Posterior cingulate gyrus (tissue), 11 donors: ENCODE measurements around the gene CYBA.
A peak's percentile ranks its signal among the peaks of the same experiment; 100 is the strongest.
"Not testable (repeated sequence)": the region's sequence is repeated elsewhere in the genome, so short reads cannot be mapped to it uniquely, and the experiment has no call there.

Experiments
- DNase-seq, 10 donors: peaks; one replicate each; pipeline versions ENCODE4 v3.0.0 to v3.0.0-alpha.2; 2020 to 2021; ENCODE audit warnings: mixed read lengths in 3 of 10
- intact Hi-C: fragments of 100-400 bp; cut with DNase I; formaldehyde crosslinking; loops from one replicate; pipeline ENCODE4 v1.15.1; 2023

The CYBA gene

DNA sequence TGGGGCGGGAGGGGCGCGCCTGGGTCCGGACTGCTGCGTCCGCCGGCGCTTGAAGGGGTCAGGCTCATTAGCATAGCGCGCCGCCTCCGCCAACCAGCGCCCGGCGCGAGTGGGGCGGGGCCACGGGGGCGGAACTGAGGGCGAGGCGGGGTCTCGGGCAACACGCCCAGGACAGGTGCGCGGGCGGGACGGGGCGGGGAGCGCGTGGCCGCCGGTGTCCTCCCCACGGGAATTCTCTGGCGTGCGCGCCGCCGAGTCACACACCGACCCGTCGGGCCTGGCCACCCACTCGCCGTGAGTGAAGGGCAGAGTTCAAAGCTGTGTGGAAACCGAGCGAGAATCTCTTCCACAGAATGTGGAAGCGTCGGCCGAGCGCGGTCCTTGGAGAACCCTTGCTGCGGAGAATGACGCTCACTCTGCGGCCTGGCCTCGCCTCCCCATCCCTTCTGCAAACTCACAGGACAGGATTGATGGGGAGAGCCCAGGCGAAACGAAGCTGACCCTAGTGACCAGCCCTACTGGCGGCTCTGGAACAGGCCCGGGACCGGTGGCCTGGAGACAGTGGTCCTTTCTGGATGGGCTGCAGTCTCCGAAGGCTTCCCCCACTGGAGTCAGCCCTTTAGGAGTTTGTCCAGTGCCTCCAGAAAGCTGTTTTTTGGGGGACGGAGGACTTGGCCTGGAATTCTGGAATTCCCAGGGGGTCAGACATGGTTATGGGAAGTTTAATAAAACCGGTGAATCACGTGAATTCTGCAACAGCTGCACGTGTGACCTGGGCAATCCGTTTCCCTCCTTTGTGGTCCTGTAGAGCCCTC lies 35.8 kb upstream of the CYBA start, which contains the start of gene SNAI3:
SNAI3 (minus strand) TSS at position 69 of the 815 bp plus-strand sequence. CDS start 101 bp downstream, outside the sequence.
- DNase-seq: peak in 6 of 10 donors; percentile 47 to 93 (median 56)

GRCh38 chr16:88686062-88686438 lies 35.2 kb upstream of the CYBA start:
- no peak for DNase-seq
- intact Hi-C loops: no loop called here

More for the DNA sequence above, 35.8 kb upstream of the CYBA start, which contains the start of gene SNAI3:
- intact Hi-C loops: no loop called here

DNA sequence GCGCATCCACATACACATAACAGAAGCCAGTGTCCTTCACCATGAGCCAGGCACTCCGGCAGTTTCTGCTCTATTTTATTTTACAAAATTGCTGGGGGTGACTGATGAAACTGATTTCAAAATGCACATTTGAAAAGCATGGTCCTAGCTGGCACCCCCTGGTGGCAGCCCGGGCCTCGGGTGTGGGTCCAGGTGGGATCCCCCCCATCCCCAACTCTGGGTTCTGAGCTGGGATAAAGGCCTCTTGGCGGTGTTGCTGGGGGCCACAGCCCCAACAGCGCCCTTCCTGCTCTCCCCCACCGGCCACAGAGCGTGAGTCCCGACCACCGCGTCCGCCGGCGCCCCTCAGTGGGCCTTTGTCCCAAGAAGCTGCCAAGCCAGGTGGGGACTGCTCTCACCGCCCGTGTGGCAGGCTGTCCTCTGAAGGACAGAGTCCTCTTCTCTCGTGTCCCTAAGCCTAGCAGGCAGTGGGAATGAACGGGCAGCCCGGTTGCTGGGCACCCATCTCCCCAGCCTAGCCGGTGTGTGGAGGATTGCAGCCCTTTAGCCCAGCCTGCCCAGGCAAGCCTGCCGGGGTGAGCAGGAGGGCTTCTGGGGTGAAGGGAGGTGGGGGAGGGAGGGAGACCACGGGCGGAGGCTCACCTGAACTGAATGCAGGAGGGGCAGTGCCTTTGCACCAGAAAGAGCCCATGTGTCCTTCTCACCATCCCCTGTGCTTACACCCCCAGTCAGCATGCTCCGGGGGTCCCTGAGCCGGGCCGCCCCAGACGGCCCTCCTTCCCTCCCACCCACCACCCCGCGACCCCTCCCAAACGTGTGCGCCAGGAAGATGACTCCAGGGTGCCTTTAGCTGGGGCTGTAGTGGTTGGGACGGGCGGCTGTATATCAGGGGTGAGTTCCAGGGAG lies 34.6 kb upstream of the CYBA start:
- intact Hi-C loops: no loop called here
- DNase-seq: peak in 2 of 10 donors; percentile 34 to 82

DNA sequence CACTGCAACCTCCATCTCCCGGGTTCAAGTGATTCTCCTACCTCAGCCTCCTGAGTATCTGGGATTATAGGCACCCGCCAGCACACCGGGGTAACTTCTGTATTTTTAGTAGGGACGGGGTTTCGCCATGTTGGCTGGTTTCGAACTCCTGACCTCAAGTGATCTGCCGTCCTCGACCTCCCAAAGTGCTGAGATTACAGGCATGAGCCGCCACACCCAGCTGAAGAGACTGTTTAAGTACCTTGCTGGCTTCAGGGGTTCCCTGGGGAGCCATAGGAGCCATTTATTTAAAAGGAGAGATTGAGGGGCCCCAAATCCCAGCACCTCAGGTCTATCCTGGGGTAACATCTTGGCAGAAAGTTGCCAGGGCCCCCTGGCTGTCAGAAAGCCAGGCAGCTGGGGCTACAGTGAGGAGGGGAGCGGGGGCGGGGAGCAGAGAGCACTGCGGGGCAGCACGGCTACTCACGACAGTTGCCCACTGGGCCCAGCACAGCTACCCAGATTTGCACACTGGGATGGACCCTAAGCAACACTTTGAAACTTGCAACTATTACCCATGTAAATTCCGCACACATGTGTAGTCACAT lies 33.8 kb upstream of the CYBA start:
- intact Hi-C loops: no loop called here
- DNase-seq: no peak

DNA sequence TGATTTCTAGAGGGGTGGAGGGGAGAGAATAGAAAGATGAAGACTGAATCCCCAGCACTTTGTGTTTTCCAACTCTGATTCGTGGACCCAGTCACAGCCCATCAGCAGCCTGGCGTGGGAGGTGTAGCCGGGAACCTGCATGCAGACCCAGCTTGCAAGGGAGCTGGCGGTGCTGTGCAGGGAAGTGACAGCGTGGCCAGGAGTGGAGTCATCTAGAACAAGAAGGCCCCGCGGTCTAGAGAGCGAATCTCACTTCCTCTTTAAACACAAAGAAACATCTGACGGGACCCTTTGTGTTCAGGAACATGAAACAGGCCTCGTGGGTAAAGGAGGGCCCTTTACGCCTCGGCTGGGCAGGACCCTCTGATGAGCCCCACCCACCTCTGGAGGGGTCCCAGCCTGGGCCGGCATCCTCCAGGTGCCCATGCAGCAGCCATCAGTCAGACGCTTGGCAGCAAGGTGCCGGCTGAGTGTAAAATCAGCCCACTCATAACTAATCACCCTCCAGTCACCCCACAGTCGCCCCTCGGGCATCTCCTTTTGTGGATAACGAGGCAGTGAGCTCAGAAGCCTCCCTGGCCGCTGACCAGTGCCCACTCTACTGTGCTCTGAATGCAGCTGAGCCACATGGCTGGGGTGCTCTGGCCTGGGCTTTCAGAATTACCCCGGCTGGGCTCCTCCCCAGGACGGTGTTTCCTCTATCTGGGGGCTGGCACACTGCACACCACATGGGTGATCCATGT lies 31.0 kb upstream of the CYBA start:
- intact Hi-C loops: no loop called here
- peak; percentile 37 to 97 (median 78) for DNase-seq

DNA sequence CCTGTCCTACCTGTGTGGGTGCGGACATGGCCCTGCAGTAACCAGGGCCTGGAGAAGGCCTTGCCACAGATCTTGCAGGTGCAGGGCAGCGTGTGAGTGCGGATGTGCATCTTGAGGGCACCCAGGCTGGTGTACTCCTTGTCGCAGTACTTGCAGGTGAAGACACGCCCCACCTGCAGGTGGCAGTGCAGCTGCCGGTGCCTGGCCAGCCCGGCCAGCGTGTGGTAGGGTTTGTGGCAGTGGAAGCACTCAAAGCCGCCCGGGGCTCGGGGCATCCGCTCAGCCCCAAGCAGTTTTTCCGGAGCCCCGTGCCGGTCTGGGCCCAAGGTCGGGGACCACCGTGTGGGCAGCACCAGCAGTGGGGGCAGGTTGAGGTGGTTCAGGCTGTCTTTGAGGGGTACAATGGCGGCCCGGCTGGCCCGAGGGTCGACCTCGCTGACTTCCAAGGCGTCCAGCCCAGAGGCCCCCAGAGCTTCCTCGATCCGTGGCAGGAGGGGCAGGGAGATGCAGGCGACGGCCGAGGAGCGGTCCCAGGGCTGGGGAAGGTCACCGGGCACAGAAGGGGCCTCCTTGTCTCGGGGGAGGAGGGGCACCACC lies 30.3 kb upstream of the CYBA start:
- no peak for DNase-seq
- intact Hi-C loops: no loop called here

GRCh38 chr16:88680554-88681083 lies 29.8 kb upstream of the CYBA start:
- DNase-seq: no peak

DNA sequence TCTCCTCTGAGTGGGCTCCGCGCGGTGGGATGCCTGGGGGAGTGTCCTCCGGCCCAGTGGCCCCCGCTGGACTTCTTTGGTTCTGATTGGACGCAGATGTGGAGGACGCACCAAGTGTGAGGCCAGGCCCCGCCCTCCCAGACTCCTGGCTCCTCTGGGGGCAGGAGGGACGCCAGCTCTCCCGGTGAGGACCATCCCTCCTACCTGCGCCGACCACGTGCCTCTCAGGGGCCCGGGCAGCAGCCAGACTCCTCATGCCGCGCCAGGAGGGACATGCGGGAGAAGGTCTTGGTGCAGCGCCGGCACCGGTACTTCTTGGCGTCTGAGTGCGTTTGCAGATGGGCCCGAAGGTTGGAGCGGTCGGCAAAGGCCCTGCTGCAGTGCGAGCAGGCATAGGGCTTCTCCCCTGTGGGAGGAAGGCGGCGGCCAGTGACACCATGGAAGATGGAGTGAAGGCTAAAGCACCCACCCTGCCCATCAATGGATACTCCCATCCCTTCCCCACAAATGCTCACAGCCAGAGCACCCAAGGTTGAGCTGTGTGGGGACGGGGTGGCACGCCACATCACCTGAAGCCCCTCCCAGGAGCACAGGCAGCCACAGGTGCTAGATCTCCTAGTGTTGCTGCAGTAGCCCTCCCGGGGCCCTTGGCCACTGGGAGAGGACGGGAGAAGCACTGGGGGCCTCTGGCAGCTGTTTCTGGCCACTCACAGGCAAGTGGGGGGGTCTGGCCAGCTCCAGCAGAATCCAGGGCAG lies 27.5 kb upstream of the CYBA start:
- DNase-seq: peak in 1 of 10 donors; percentile 82
- intact Hi-C loops: no loop called here

More at GRCh38 chr16:88680554-88681083, 29.8 kb upstream of the CYBA start:
- intact Hi-C loops: no loop called here

DNA sequence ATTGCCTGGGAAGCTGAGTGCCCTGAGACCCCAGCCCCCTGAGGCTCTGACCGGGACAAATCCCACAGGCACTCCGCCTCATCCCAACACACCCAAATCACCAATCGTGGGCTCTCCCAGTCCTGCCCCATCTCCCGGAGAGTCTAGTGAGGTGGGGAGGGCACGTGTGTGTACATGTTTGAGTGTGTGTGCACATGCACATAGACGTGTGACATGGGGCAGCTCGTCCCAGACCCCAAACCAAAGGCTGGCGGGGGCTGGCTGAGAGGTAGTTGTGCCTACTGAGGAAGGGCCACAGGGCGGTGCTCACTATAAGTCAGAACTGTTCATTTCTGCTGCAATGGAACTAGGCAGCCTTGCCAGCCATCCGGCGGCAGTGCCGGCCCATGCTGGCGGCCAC lies 26.9 kb upstream of the CYBA start:
- intact Hi-C loops: no loop called here
- DNase-seq: no peak

DNA sequence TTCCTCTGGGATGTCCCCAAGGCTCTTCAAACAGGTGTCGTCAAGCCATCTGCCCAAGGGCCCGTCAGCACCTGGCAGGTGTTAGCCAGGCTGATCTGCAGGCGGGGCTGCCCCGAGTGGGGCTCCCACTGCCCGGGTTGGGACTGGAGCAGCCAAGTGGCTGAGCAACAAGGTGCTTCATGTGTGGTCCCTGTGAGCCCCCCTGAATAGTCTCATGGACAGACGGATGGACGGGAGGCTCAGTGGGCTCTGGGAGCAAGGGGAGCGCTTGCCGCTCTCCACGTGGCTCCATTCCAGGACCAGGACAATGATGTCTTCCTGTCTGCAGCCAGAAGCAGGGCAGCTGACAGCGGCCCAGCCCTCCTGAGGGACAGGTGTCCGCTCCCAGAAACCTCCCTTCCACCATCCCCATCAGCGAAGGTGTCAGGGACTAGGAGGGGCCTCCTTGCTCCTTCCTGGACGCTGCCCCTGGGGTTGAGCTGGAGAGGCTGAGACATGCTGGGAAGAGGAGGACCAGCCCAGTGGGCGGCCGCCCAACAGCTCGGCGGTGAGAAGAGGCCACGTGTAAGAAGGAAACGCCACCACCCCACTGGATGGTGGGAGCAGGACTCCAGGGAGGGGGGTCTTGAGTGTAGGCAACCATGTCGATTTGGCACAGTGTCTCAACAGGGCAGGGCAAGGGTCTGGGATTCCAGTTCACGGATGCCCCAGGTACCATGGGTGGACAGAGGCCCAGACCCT lies 25.8 kb upstream of the CYBA start:
- intact Hi-C loops: no loop called here
- no peak for DNase-seq

DNA sequence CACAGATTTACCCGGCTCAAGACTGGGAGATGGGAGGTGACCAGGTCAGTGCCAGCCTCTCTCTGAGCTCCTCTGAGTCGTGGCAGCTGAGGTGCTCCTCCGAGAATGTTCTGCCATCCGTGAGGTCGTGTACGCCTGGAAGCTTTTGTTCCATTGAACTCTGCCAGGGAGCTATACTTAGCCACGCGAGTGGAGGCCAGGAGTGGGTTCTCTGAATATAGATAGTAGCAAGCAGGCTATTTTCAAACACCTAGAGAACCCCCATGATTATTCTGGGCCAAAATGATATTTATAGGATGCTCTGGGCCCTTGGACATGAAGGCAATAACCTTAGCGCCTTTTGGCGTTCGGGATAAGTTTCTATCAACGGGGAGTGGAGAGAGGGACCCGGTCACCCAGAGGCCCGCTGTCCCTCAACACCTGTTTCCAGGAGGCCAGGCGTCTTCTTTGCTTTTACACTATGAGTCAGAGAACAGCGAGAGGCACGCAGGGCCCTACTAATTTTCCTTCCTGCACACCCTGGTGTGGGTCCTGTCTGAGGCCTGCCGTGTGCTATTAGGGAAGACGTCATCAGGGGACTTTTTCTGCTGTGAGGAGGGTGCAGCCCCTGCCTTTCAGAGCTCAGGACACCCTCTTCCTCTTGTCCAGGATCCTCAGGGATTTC lies 23.0 kb upstream of the CYBA start:
- no peak for DNase-seq
- intact Hi-C loops: no loop called here

DNA sequence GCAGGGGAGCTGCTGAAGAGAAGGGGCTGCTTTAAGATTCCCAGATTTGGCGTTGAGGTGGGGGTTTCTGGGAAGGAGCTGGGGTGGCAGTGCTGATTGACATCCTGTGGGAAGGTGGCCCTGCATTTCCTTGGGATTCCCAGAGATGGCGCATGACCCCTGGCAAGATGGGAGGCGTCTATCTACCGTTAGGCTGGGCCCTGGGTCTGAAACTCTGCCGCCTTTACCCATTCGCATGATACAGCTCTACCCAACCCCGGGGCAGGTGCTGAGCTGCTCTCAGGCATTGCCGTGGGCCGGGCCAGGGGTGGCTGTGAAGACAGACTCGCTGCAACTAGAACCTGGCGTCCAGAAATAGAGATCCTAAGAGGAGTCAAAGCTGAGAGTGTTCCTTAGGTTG lies 21.9 kb upstream of the CYBA start:
- no peak for DNase-seq
- intact Hi-C loops: no loop called here

DNA sequence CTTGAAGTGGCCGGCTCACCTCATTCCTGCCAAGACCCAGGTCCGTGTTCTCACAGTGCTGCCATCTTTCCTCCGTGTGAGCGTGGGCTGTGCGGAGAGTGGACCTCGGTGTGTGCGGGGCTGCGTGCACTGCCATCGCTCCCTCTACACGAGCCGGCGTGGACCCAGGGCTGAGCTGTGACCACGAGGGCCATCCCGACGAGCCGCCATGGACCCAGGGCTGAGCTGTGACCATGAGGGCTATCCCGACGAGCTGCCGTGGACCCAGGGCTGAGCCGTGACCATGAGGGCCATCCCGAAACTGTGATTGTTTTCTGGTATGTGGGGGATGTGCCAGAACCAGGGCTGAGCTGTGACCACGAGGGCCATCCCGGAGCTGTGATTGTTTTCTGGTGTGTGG lies 21.0 kb upstream of the CYBA start:
- intact Hi-C loops: no loop called here

DNA sequence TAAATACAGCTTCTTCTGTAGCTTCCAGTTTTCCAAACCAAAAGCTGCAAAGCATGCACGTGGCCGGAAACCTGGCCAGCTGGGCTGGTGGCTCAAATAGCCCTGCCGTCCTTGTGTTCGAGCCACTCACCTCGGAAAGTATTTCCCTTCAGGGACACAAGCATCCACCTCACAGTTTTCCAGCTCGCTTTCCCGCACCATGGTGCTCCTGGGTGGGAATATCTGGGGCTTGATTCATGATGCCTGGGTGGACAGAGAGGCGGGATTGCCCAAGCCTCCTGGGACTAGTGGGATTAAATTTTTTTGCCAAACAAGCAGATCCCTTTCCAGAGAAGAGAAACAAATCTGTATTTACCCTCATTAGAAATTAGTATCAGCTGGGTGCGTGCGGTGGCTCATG lies 19.1 kb upstream of the CYBA start:
- no peak for DNase-seq
- intact Hi-C loops: no loop called here

More for the DNA sequence above, 21.0 kb upstream of the CYBA start:
- peak in 1 of 10 donors; percentile 82 for DNase-seq

DNA sequence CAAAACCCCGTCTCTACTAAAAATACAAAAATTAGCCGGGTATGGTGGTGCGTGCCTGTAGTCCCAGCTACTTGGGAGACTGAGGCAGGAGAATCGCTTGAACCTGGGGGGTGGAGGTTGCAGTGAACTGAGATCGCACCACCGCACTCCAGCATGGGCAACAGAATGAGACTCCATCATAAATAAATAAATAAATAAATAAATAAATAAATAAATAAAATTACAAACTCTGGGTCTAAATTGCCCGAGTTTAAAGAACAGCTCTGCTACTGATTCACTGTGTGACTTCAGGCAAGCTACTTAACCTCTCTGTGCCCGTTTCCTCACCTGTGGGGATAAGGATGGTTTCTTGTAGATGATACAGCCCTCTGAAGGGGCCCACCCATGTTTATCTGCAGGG lies 18.6 kb upstream of the CYBA start:
- DNase-seq, intact Hi-C loops: not testable (repeated sequence)

DNA sequence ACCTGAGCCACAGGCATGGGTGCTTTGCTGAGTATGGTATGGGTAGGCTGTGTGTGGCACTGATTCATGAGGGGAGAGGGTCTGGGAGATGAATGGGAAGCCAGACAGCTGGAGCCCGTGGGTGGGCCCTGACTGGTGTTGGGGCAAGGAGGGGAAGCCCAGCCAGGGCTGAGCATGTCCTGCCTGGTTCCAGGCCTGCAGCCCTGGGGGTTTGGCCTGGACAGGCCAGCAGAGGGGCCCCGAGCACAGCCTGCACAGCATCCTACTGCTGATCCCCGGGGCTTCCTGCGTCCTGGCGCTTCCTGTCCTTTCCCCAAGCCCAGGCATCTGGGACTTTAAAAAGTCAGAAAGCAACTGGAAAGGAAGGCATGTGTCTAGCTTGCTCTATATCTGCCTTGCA lies 16.6 kb upstream of the CYBA start:
- DNase-seq: no peak
- intact Hi-C loops: no loop called here

GRCh38 chr16:88665570-88665969 lies 14.7 kb upstream of the CYBA start:
- DNase-seq: no peak
- intact Hi-C loops: no loop called here

- no peak for DNase-seq
- intact Hi-C loops: no loop called here
Observed at GRCh38 chr16:88665148-88665547, 14.3 kb upstream of the CYBA start.
